Karpas-422 (cell line): ENCODE data around the gene P2RY2. TPM values are rescaled to one million over a fixed set of nuclear protein-coding genes. Genes with fewer than 3 reads are reported as not detected.

Source experiments
- DNase-seq: peaks from one replicate; pipeline ENCODE4 v3.0.0-alpha.2; 2015
- H2AFZ ChIP-seq: fragments of 200-600 bp; sonication (generic); 2 replicates; pipeline ENCODE4 v1.6.1; 2014; ENCODE audit warnings: antibody characterized with exemption, low read length, mixed read lengths
- H3K27ac ChIP-seq: fragments of 200-600 bp; sonication (generic); 2 replicates; pipeline ENCODE4 v1.5.1; 2014; ENCODE audit warnings: mild to moderate bottlenecking, low read length, moderate library complexity
- H3K27me3 ChIP-seq: fragments of 200-600 bp; sonication (generic); 2 replicates; pipeline ENCODE4 v1.6.1; 2014; ENCODE audit warnings: low read length, mixed read lengths
- H3K36me3 ChIP-seq: fragments of 200-600 bp; sonication (generic); 2 replicates; pipeline ENCODE4 v1.6.1; 2014; ENCODE audit warnings: low read length, mixed read lengths; ENCODE audit not compliant: insufficient read depth
- H3K4me1 ChIP-seq: fragments of 200-600 bp; sonication (generic); 2 replicates; pipeline ENCODE4 v1.6.1; 2014; ENCODE audit warnings: mild to moderate bottlenecking, low read length, mixed read lengths
- H3K4me2 ChIP-seq: fragments of 200-600 bp; sonication (generic); 2 replicates; pipeline ENCODE4 v1.6.1; 2014; ENCODE audit warnings: low read length, low read depth, mild to moderate bottlenecking; ENCODE audit not compliant: poor library complexity, severe bottlenecking
- H3K4me3 ChIP-seq: fragments of 200-600 bp; sonication (generic); 2 replicates; pipeline ENCODE4 v1.5.1; 2014; ENCODE audit warnings: mild to moderate bottlenecking, antibody characterized with exemption, low read length, mixed read lengths
- H3K79me2 ChIP-seq: fragments of 200-600 bp; sonication (generic); 2 replicates; pipeline ENCODE4 v1.6.1; 2014; ENCODE audit warnings: mild to moderate bottlenecking, low read length, mixed read lengths
- H3K9ac ChIP-seq: fragments of 200-600 bp; sonication (generic); 2 replicates; pipeline ENCODE4 v1.6.0; 2014; ENCODE audit warnings: low read length
- H3K9me2 ChIP-seq: fragments of 200-600 bp; sonication (generic), shearing (Covaris generic); replicated peaks from 2 replicates; pipeline ENCODE4 v1.6.0; 2014; ENCODE audit warnings: mild to moderate bottlenecking, low read length, moderate library complexity; ENCODE audit not compliant: insufficient read depth
- H3K9me3 ChIP-seq: fragments of 300-700, 200-600 bp; sonication (generic); 2 replicates; pipeline ENCODE4 v1.6.1; 2014; ENCODE audit warnings: low read length, mixed read lengths
- H4K20me1 ChIP-seq: fragments of 200-600 bp; sonication (generic); 2 replicates; pipeline ENCODE4 v1.6.1; 2014; ENCODE audit warnings: mild to moderate bottlenecking, antibody characterized with exemption, low read length, low read depth; ENCODE audit not compliant: insufficient read depth
- total RNA-seq: library from RNA; depleted of rRNA; stranded (reverse); fragments of >200 nt; shearing (Covaris generic); gene quantifications from 2 replicates; pipeline ENCODE4 v1.2.3, GENCODE V29; 2014; ENCODE audit warnings: low replicate concordance

Gene P2RY2
- total RNA-seq, 1 experiment from 2014 or later = not detected

DNA sequence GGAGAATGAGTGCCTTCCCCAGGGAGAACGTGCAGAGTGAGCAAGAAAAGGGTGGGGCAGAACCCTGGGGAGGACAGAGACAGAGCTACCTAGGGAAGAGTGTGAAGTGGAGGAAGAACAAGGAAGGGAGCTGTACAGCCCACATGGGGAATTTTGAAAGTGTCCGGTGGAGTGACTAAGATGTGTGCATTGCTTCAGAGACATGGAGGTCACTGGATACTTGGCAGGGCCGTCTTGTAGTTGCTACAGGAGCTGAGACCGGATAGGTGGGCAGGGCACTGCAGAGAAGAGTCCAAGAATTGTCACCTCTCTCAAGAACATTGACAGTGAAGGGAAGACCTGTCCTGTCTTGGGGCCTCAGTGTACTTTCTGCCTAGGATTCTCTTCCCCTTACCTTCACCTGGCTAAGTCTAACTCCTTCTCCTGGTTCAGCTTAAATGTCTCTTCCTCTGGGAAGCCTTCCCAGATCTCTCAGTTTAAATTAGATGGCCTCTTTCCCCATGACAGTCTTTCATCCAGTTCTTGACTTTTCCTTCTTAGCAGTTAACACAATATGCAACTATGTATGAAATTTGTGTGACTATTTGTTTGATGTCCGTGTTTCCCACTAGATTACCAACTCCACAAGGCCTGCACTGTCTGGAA, 44.9 kb downstream of the P2RY2 start:
- Histone ChIP-seq H3K4me2 (no peak overlapping the region), H3K36me3 (no peaks in the 10 kb centered on the region), H3K9me2 (no peaks in the 10 kb centered on the region), H3K27ac (no peak overlapping the region), H3K4me1 (no peaks in the 10 kb centered on the region), H4K20me1 (no peaks in the 10 kb centered on the region), H2AFZ (no peak overlapping the region), H3K4me3 (no peak overlapping the region), H3K9ac (no peak overlapping the region), H3K79me2 (no peaks in the 10 kb centered on the region), H3K9me3 (no peaks in the 10 kb centered on the region), H3K27me3 (no peaks in the 10 kb centered on the region)
- DNase-seq = no peak

DNA sequence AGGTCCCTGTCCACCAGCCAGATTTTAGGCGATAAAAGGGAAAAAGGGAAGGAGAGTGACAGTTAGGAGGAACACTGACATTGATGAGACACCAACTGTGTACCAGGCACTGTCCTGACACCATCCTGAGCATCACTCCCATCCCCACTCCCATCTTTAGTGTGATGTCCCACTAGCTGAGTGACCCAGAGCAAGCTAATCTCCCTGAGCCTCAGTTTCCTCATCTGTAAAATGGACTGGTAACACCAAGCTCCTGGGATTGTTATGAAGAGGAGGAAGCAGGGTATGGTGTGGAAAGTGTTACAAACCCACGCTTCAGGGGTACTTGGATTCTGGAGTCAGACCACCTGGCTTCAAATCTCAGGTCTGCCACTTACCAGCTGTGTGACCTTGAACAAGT, 45.6 kb downstream of the P2RY2 start:
- Histone ChIP-seq H3K9me3 (no peaks in the 10 kb centered on the region), H3K79me2 (no peaks in the 10 kb centered on the region), H3K4me2 (no peak overlapping the region), H3K9me2 (no peaks in the 10 kb centered on the region), H3K27ac (no peak overlapping the region), H4K20me1 (no peaks in the 10 kb centered on the region), H2AFZ (no peak overlapping the region), H3K27me3 (no peaks in the 10 kb centered on the region), H3K36me3 (no peaks in the 10 kb centered on the region), H3K4me3 (no peak overlapping the region), H3K9ac (no peak overlapping the region), H3K4me1 (no peaks in the 10 kb centered on the region)
- DNase-seq = no peak

DNA sequence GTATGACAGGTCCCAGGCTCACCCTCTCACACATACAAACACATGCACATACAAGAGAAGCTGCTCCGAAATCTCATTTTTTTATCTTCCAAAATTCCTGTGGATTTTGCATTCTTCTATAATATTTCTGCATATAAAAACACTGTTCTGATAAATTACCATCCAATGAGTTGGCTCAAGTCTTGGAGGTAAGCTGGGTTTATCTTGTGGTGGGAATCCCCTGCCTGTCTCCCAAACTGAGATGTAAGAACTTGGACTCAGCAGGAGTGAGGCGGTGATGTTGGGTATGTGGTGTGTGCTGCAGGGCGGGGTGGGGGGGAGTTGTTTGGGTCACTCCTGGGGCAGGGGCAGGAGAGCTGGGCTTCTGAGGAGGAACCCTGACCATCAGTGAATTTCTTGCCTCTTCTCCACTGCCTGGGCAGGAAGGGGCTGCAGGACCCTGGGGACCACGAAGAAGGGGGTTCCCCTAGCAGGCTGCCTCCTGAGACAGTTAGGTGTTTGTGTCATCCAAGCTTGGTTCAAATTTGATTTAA, 47.3 kb downstream of the P2RY2 start:
- Histone ChIP-seq H2AFZ (no peak overlapping the region), H3K27me3 (no peaks in the 10 kb centered on the region), H3K4me1 (peaks cover 4% of the 10 kb centered on the region; the same call in 1 of the 2 replicates), H3K36me3 (no peaks in the 10 kb centered on the region), H3K27ac (no peak overlapping the region), H3K9ac (no peak overlapping the region), H3K79me2 (no peaks in the 10 kb centered on the region), H3K4me3 (no peak overlapping the region), H3K9me3 (no peaks in the 10 kb centered on the region), H4K20me1 (no peaks in the 10 kb centered on the region), H3K9me2 (no peaks in the 10 kb centered on the region), H3K4me2 (no peak overlapping the region)
- no peak for DNase-seq

DNA sequence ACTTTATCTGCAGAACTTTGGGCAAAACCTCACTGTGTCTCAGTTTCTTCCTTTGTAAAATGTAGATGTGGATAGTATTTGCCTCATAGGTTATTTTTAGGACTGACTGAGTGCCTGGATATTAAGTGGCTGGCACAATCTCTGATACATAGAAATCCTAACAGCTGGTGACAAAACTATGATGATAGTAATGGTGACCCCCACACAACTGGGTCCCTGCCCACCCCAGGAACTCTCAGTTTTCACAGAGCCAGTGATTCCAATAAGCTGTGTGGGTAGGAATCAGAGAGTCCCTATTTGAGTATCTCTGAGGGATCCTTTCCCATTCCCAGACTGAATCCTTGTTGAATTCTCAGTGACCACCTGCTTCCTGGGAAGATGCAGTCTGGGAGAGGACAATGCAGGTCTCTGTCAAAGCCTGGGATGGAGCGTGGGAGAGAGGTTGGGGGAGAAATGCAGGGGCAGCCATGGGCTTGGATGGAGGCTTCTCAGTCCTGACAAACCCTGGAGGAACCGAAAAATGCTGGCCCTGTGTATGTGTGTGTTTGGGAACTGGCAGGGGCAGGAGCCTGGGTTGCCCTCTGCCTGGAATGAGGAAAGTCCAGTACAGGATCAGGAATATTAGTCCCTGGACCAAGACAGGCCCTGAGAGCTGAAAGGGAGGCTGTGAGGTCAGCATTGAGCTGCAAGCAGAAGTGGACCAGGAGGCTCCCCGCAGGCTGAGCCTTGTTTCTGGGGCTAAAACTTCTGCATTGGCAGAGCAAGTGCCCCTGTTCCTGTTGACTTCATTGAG, 48.0 kb downstream of the P2RY2 start:
- H3K27me3 ChIP-seq = no peaks in the 10 kb centered on the region

DNA sequence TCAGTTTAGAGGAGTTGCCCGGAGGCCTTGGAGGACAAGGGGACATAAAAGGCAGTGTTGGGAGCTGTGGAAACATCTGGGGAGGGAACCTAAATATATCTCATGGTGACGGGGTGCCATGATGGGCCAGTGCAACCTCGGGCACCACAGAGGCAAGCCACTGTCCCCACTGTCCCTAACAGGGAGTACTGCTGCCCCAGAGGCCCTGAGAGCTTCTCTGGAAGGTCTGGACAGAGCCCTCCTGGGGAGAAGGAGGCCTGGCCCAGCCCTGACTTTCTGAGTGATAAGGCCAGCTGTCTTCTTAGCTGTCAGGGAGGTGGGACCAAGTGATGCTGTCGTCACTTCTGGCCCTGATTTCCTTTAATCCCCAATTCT, 48.6 kb downstream of the P2RY2 start:
- Histone ChIP-seq H3K9me3 (no peaks in the 10 kb centered on the region), H3K79me2 (no peaks in the 10 kb centered on the region), H2AFZ (no peak overlapping the region), H3K9me2 (no peaks in the 10 kb centered on the region), H3K4me3 (no peak overlapping the region), H3K4me2 (no peak overlapping the region), H3K9ac (no peak overlapping the region), H3K27ac (no peak overlapping the region), H3K27me3 (no peaks in the 10 kb centered on the region), H3K36me3 (no peaks in the 10 kb centered on the region), H4K20me1 (no peaks in the 10 kb centered on the region), H3K4me1 (peaks cover 6% of the 10 kb centered on the region)
- DNase-seq = no peak

More for the DNA sequence above, 48.0 kb downstream of the P2RY2 start:
- Histone ChIP-seq H3K4me3 (no peak overlapping the region), H3K9me3 (no peaks in the 10 kb centered on the region), H3K9ac (no peak overlapping the region), H3K9me2 (no peaks in the 10 kb centered on the region), H3K36me3 (no peaks in the 10 kb centered on the region), H4K20me1 (no peaks in the 10 kb centered on the region), H3K27ac (no peak overlapping the region), H3K4me2 (no peak overlapping the region), H3K79me2 (no peaks in the 10 kb centered on the region), H2AFZ (no peak overlapping the region), H3K4me1 (peaks cover 4% of the 10 kb centered on the region; the same call in 1 of the 2 replicates)
- no peak for DNase-seq

DNA sequence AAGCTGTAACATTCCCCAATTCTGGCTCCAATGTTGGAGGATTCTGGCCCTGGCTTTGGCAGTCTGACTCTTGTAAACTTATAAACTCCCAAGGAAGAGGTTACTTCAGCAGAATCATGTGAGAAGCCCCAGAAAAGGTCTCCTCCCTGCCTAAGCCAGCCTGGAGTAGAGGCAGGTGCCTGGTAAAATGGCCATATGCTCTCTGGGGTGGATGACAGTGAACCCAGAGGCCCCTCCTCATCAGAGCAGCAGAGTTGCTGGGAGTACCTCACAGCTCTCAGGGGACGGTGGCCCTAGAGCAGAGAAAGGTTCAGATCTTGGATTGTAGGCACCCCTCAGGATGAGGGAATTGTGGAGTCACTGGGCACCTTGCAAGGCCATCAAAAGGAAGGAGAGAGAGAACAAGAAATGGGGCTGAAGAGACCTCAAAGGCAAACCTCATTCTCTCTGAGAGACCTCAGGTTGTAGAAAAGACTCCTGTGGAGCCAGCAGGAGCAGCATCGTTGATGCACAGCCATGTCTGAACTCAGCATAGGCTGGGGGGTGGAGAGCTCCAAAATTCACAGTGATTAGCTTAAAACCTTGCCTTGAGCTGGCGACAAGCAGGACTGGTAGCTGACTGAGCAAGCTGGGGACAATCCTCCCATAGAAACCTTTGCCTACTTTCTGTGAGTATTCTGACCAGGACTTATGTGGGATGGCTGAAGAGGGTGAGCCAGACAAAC, 49.2 kb downstream of the P2RY2 start:
- no peak overlapping the region for H3K9ac ChIP-seq
- no peaks in the 10 kb centered on the region for H3K27me3 ChIP-seq
- H3K27ac ChIP-seq = no peak overlapping the region
- H2AFZ ChIP-seq = no peak overlapping the region
- H3K9me3 ChIP-seq = no peaks in the 10 kb centered on the region
- H3K36me3 ChIP-seq = no peaks in the 10 kb centered on the region
- no peak overlapping the region for H3K4me2 ChIP-seq
- no peaks in the 10 kb centered on the region for H3K9me2 ChIP-seq
- no peak overlapping the region for H3K4me3 ChIP-seq
- no peaks in the 10 kb centered on the region for H3K79me2 ChIP-seq
- peaks cover 8% of the 10 kb centered on the region for H3K4me1 ChIP-seq
- H4K20me1 ChIP-seq = no peaks in the 10 kb centered on the region
- DNase-seq = no peak

DNA sequence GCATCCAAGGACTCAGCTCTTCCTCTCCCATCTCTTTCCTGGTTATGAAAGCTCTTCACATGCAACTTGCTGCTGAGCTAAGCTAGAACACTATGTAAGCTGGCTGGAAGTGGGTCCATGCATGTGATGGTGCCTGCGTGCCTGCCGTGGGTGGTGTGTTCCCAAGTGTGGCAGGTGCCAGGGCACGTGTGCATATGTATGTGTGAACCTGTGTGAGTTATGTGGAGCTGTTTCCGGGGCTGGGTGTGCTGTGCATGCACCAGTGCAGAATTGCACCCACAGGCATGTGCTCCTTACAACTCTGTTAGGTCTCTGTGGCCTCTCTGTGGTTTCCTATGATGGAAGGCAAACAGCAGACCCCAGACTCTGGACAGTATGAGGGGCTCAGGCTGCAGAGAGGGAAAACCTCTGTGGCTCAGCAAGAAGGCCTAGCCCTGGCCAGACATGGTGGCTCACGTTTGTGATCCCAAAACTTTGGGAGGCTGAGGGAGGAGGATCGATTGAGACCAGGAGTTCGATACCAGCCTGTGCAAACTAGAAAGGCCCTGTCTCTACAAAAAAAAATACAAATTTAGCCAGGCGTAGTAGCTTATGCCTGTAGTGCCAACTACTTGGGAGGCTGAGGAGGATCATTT, 49.9 kb downstream of the P2RY2 start:
- no peaks in the 10 kb centered on the region for H3K9me2 ChIP-seq
- H3K79me2 ChIP-seq = no peaks in the 10 kb centered on the region
- peaks cover 8% of the 10 kb centered on the region for H3K4me1 ChIP-seq
- H4K20me1 ChIP-seq = no peaks in the 10 kb centered on the region
- no peak overlapping the region for H3K4me3 ChIP-seq
- H3K9me3 ChIP-seq = no peaks in the 10 kb centered on the region
- no peak overlapping the region for H3K27ac ChIP-seq
- no peak overlapping the region for H3K9ac ChIP-seq
- H3K36me3 ChIP-seq = no peaks in the 10 kb centered on the region
- no peak for DNase-seq
- H3K4me2 ChIP-seq = no peak overlapping the region
- H3K27me3 ChIP-seq = no peaks in the 10 kb centered on the region
- no peak overlapping the region for H2AFZ ChIP-seq
